GM19240 (cell line): Measurements from ENCODE around the gene ZNF800.

ENCODE experiments used
- DNase-seq: peaks from one replicate; pipeline ENCODE4 v3.0.0; 2011; ENCODE audit warnings: low spot score; ENCODE audit not compliant: insufficient read length

Gene ZNF800

DNA sequence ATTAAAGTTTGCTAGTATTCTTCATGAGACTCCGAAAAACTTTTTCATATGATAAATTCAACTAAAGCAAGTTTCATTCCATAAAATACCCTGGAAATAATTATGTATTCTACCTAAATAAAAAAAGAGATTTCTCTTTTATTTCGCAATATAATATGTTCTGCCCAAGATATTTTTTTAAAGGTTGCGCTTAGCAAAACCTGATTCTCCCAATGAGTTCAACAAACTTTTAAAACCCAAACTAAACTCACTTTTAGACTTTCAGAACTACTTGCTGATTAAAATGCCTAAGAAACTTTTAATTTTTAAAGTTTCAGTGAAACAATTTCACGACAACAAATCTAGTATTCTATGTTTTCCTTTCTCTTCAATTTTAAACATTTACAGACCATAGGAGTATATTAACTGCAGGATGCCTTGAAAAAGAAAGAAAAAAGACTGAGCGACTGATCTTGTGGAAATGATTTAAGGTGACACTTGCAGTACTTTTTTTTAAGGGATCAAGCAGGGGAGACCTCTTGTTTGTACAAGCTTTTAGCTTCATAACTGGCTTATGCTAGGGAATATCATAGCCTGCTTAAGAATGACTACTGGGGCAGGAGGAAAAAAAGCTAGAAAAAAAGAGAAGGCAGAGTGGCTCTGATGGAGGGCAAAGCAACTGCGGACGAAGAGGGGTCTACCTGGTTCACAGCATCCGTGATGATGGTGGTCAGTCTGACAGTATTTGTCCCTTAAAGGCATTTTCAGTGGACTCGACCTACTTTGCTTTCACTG is 1.5 kb downstream of the ZNF800 start:
- no peak for DNase-seq

GRCh38 chr7:127390186-127390816 is 2.2 kb downstream of the ZNF800 start:
- DNase-seq = no peak

- DNase-seq = no peak
These were observed 3.2 kb downstream of the ZNF800 start for GRCh38 chr7:127389321-127389720.

DNA sequence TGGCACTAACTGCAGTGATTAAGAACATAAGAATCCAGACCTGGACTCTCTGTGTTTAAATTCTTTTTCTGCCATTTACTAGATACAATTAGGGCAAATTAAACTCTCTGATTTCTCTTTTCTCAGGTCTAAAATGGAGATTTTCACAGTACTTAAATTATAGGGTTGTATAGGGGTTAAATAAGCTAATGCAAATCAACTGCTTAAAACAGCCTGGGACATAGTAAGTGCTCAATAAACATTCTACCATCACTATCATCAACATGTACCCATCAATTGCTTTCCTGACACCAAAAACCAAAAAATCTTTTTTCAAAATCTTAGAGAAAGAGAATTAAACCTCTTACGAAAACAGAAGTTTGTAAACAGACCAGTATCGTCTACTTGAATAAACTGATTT is 4.5 kb downstream of the ZNF800 start:
- DNase-seq = no peak

- no peak for DNase-seq
These were observed 9.2 kb downstream of the ZNF800 start for GRCh38 chr7:127383123-127383835.

DNA sequence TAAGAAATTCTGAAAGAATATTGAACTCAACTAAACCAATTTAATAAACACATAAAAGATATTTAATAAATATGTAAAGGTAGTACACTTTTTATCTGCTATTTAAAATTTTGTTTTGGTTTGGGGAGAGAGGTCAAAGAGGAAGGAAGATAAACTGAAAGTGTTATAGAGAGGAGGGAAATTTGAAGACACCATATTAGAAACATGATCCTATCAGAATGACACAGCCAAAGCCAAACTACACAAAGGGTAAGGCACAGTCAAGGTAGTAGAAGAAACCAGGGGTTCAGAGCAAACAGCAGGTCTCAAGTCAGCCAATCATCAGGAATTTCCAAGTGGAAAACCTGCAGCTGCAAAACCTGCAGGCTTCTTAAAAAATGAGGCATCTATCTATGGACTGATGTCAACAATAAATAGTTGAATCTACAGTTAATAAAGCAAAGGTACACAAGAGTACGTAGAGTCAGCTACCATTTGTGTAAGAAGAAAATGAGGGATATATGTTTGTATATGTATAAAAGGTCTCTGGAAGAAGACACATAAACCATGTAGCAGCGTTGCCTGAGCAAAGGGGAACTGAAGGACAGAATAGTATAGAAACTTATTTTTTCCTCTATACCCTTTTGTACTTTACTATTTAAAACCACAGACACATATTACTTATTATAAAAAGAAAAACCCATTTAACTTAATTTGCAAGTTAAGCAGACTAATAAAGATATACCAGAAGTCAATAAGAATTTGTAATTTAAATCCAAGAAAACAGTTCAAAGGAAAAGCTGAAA is 10.0 kb downstream of the ZNF800 start:
- DNase-seq = no peak

- DNase-seq = no peak
These were observed 12.0 kb downstream of the ZNF800 start for GRCh38 chr7:127380479-127380878.

GRCh38 chr7:127379642-127380041 is 12.9 kb downstream of the ZNF800 start:
- no peak for DNase-seq

GRCh38 chr7:127378537-127378936 is 14.0 kb downstream of the ZNF800 start:
- no peak for DNase-seq

DNA sequence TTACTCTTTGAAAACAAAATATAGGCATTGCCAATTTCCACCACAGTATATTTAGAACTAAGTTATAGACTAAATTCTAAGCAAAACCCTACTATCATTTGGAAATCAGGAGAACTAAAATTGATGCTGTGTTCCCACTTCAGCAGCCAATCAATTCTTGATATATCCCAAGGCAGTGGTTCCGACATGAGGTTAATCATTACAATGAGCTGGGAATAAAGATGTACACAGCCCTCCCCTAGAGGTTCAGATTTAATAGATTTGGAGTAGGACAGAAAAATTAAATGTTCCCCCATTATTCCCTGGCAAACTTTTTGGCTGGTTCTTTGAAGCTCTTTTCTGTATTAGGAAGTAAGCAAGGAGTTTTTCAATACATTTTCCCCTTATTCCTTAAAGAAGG is 15.1 kb downstream of the ZNF800 start:
- no peak for DNase-seq

DNA sequence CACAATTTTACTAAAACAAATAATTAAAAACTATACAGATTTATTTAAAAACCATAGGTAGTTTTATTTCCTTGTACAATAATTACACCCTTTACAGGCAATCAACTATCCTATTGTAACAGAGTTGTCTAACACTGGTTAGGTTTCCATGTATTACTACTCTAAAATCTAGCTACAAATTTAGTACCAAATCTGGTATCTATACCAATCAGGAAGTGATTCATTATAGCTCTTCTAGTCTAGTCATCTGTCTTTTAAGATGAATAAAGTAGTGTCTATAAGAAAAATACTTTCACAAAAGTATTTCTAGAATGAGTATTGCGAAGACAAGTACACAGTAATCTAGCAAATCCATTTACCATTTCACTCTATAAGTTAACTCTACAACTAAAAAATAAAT is 16.9 kb downstream of the ZNF800 start:
- no peak for DNase-seq

DNA sequence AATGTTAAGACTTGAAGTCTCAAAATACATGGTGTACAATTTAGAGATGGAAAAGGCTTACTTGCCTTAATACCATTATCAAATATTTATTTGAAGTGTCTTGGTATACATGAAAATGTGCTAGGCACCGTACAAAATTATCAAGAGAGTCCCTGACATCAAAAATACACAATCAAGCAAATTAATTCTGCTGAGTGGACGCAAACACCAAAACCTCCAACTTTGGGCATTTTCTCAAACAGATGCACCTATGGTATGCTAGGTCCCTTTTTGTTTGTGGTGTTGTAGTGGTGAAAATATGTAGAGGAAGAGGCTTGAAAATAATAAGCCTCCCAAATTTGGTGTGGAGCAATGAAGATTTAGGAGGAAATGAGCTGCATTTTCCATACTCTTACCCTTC is 24.8 kb downstream of the ZNF800 start:
- no peak for DNase-seq

DNA sequence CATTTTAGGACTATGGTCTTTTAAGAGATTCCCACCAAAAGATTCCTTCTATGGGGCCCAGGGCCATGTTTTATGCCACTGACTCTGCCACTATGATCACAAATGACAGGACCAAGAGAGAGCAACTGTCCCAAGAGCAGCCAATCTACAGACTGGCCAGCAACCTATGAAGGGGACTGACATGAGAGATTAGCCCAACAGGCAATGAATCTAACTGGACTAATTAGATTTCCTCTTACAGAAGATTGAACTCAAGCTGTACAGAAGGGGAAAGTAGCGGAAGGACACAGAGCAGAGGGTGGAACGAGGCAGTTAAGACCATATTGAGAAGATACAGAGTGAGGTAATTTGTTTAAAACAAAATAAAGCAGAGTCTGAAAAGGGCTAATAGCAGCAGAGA is 25.8 kb downstream of the ZNF800 start:
- DNase-seq = no peak

GRCh38 chr7:127365957-127366315 is 26.6 kb downstream of the ZNF800 start:
- no peak for DNase-seq

GRCh38 chr7:127365164-127365956 is 27.1 kb downstream of the ZNF800 start:
- DNase-seq = no peak

- no peak for DNase-seq
These were observed 30.0 kb downstream of the ZNF800 start for GRCh38 chr7:127362364-127363027.

DNA sequence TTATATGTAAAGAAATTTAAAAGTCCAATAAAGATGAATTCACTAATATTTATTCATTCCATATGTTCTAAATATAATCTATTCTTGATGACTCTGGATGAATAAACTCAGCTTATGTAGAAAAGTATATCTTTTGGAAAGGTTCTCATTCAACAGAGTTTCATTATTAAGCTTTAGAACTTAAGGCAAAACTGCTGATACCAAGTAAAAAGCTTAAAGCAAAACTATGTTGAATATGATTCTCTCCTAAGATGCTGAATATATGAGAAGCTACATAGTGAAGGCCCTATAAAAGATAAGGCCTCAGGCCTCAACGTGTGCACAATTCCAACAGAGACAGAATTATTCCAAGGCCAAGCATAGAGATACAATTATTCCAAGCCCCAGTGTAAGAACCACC is 30.8 kb downstream of the ZNF800 start:
- no peak for DNase-seq

GRCh38 chr7:127359011-127359410 is 33.5 kb downstream of the ZNF800 start:
- DNase-seq = no peak

- no peak for DNase-seq
These were observed 38.6 kb downstream of the ZNF800 start for GRCh38 chr7:127353897-127354296.

DNA sequence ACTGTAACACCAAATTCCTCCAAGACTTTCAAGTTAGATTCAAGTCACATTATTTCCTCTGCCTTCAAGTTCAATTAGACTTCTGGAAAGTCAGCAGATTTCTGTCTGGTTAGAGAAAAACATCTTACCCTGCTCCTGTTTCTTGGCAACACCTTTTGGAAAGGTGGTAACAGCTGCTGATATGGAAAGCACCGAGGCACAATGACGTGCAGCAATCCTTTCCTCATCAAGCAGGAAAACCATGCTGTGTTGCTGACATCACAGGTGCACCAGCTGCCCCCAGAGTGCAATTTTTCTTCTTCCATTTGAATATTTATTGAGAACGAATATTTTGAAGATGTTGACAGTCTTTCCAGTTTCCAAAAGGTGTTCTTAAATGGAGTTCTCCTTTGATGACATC is 41.9 kb downstream of the ZNF800 start:
- DNase-seq = no peak
